ENCODE measurements around the gene OFD1.

OFD1 gene

DNA sequence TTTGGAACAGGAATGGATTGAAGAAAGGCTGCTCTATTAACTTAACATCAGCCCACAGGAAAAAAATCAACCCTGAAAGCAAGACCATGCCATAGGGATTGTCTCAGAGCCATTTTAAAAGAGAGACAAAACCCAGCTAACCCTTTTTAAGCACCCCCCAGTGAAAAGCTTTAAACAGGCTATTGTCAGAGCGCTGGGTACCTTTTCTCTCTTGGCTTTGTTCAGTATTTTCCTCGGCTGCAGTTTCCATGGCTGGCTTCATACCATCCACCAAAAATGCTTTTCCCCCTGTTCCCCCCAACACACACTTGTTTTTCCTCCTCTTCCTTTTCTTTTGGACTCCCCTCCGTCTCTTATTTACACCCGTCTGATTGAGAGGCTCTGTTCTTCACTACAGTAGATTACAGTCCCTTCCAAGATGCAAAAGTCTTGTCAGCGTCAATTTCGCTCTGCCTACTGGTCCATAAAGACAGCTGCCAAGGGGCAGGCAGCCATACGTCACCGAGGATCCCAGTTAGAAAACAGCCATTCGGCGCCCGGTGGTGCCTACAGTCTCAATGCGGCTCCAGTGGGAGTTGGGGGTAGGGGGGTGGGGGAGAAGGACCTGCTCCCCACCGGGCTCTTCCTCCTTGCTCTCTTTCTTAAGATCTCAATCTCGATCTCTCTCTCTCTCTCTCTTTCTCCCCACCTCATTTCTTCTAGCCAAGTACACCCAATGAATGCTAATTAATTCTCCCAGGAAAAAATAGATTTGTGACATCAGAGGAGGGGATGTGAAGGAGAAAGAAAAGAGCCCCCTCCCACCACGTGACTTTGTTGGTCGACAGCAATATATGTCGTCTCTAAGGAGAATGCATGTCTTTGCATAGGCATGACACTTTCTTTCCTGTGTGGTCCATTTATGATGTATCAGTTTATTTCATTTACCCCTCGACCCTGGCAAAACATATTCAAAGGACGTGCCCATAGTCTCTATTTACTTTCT is 82.4 kb downstream of the OFD1 start, which contains the start of gene GPM6B:
GPM6B (minus strand) TSS at position 451 of the 985 bp plus-strand sequence; CDS start at position 262, 189 bp downstream.
- H3K27ac ChIP-seq: no peak within 1 kb of the TSS
- TF ChIP-seq ZFX (IDR thresholded peaks at IDR 0.05; ENCODE audit: borderline replicate concordance): no peak
- TF ChIP-seq, protein P1, sequence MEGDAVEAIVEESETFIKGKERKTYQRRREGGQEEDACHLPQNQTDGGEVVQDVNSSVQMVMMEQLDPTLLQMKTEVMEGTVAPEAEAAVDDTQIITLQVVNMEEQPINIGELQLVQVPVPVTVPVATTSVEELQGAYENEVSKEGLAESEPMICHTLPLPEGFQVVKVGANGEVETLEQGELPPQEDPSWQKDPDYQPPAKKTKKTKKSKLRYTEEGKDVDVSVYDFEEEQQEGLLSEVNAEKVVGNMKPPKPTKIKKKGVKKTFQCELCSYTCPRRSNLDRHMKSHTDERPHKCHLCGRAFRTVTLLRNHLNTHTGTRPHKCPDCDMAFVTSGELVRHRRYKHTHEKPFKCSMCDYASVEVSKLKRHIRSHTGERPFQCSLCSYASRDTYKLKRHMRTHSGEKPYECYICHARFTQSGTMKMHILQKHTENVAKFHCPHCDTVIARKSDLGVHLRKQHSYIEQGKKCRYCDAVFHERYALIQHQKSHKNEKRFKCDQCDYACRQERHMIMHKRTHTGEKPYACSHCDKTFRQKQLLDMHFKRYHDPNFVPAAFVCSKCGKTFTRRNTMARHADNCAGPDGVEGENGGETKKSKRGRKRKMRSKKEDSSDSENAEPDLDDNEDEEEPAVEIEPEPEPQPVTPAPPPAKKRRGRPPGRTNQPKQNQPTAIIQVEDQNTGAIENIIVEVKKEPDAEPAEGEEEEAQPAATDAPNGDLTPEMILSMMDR (IDR thresholded peaks at IDR 0.05): no peak
